DND-41 (cell line): ENCODE measurements around the gene MAPKAPK2.

Experiments used
- CTCF ChIP-seq: IDR thresholded peaks from 2 replicates; pipeline ENCODE4 v1.5.1; 2012; ENCODE audit warnings: borderline replicate concordance, low read length, moderate library complexity, mild to moderate bottlenecking; ENCODE audit not compliant: poor library complexity, severe bottlenecking; ENCODE audit errors: extremely low read depth
- EZH2 ChIP-seq: IDR thresholded peaks from 3 replicates; pipeline ENCODE4 v1.6.1; 2012; ENCODE audit warnings: borderline replicate concordance, low read depth, mild to moderate bottlenecking, moderate library complexity, low read length, inconsistent platforms; ENCODE audit not compliant: severe bottlenecking

DNA sequence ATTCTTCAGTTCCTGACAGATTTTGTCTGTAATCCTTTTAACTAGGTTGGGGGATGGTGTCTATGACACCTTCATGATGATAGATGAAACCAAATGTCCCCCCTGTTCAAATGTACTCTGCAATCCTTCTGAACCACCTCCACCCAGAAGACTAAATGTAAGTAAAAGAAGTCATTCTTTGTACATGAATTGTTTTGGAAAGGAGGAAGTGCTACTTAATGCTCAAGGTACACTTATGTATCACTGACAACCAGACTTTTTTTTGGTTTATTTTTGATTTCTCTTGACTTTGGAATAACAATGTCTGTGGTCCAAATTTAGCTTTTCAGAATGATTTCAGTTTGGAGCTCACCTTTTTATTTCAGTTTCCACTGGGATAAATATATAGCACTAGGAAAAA is 47.1 kb upstream of the MAPKAPK2 start:
- TF ChIP-seq CTCF (no peak), EZH2 (no peak)
